ENCODE results near the gene PTEN.
A peak's percentile ranks its signal among the peaks of the same experiment; 100 is the strongest.
"Not testable (repeated sequence)": the region's sequence is repeated elsewhere in the genome, so short reads cannot be mapped to it uniquely, and the experiment has no call there.

PTEN gene

DNA sequence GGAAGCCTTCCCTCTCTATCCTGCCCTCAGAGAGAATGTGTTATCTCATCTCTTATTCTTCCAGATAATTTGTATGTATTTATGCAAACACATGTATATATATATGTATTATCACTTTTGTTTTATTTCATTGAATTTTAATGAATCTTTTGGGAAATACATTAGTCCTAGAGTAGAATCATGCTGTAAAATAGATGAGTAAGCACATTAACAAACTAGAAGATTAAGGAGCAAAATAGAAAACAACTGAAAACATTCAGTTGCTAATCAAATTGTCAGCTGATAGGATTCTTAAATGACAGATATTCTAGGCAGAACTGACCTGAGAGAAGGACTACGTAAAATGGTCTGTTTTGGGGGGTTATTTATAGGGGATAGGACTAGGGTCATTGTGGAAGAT lies 11.3 kb upstream of the PTEN start:
- CTCF ChIA-PET = interaction anchor here (0.6 to 4.5 kb wide), 8 partner anchors 11 to 537 kb away, joined by 3 to 26 read pairs (median 4); no protein-coding TSS in a partner anchor
- POLR2A ChIA-PET = interaction anchor here (1.4 to 2.3 kb wide), 2 partner anchors 10 kb away, joined by 4 to 7 read pairs; no protein-coding TSS in a partner anchor
- TF ChIP-seq ZNF311 (tag by site-specific recombination; IDR thresholded peaks at IDR 0.05; ENCODE audit: borderline replicate concordance) (no peak), ZFP41 (tag by site-specific recombination; IDR thresholded peaks at IDR 0.05; ENCODE audit: borderline replicate concordance) (no peak), ZNF132 (tag by site-specific recombination; IDR thresholded peaks at IDR 0.05; ENCODE audit: borderline replicate concordance) (no peak), ZBTB8A (tag by site-specific recombination; IDR thresholded peaks at IDR 0.05) (no peak), SETDB1 (IDR thresholded peaks at IDR 0.05; ENCODE audit: insufficient read length, low read length) (no peak), ZNF10 (tag by site-specific recombination; IDR thresholded peaks at IDR 0.05) (no peak)
- TF ChIP-seq, protein P1, sequence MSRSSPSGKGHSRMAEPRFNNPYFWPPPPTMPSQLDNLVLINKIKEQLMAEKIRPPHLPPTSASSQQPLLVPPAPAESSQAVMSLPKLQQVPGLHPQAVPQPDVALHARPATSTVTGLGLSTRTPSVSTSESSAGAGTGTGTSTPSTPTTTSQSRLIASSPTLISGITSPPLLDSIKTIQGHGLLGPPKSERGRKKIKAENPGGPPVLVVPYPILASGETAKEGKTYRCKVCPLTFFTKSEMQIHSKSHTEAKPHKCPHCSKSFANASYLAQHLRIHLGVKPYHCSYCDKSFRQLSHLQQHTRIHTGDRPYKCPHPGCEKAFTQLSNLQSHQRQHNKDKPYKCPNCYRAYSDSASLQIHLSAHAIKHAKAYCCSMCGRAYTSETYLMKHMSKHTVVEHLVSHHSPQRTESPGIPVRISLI (tag by site-specific recombination; IDR thresholded peaks at IDR 0.05) = no peak

DNA sequence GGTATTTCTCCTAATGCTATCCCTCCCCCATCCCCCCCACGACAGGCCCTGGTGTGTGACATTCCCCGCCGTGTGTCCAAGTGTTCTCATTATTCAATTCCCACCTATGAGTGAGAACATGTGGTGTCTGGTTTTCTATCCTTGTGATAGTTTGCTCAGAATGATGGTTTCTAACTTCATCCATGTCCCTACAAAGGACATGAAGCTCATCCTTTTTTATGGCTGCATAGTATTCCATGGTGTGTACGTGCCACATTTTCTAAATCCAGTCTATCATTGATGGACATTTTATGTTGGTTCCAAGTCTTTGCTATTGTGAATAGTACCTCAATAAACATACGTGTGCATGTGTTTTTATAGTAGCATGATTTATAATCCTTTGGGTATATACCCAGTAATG lies 8.2 kb upstream of the PTEN start:
- H3K4me1 ChIP-seq (ENCODE audit: control insufficient read depth, insufficient read depth, low read length); H3K9me3 ChIP-seq (ENCODE audit: control insufficient read depth, insufficient read depth, low read depth, low read length); CTCF ChIA-PET; H3K36me3 ChIP-seq (ENCODE audit: control insufficient read depth in 2 of 2, insufficient read depth in 1 of 2, low read length in 2 of 2); H3K27ac ChIP-seq (ENCODE audit: extremely low read depth, low read depth, low read length); H3K4me3 ChIP-seq (ENCODE audit: low read depth, low read length); POLR2A ChIA-PET: not testable (repeated sequence)
- TF ChIP-seq ZNF146 (tag by site-specific recombination; IDR thresholded peaks at IDR 0.05) = peak; percentile 92
- TF ChIP-seq, protein P2, sequence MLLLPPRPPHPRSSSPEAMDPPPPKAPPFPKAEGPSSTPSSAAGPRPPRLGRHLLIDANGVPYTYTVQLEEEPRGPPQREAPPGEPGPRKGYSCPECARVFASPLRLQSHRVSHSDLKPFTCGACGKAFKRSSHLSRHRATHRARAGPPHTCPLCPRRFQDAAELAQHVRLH (tag by site-specific recombination; IDR thresholded peaks at IDR 0.05) = peak; percentile 61; the same call in 1 of the 2 replicates

More for the DNA sequence above, 11.3 kb upstream of the PTEN start:
- Histone ChIP-seq H3K27ac (ENCODE audit: extremely low read depth, low read depth, low read length) (no peak overlapping the region), H3K4me1 (ENCODE audit: control insufficient read depth, insufficient read depth, low read length) (peaks cover 13% of the 10 kb centered on the region), H3K36me3 (ENCODE audit: control insufficient read depth in 2 of 2, insufficient read depth in 1 of 2, low read length in 2 of 2) (no peaks in the 10 kb centered on the region), H3K4me3 (ENCODE audit: low read depth, low read length) (no peak overlapping the region), H3K9me3 (ENCODE audit: control insufficient read depth, insufficient read depth, low read depth, low read length) (no peaks in the 10 kb centered on the region)

DNA sequence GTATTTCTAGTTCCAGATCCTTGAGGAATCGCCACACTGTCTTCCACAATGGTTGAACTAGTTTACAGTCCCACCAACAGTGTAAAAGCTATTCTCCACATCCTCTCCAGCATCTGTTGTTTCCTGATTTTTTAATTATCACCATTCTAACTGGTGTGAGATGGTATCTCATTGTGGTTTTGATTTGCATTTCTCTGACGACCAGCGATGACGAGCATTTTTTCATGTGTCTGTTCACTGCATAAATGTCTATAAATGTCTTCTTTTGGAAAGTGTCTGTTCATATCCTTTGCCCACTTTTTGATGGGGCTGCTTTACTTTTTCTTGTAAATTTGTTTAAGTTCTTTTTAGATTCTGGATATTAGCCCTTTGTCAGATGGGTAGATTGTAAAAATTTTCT lies 7.8 kb upstream of the PTEN start:
- POLR2A ChIA-PET; CTCF ChIA-PET; H3K27ac ChIP-seq (ENCODE audit: extremely low read depth, low read depth, low read length); H3K9me3 ChIP-seq (ENCODE audit: control insufficient read depth, insufficient read depth, low read depth, low read length); H3K4me1 ChIP-seq (ENCODE audit: control insufficient read depth, insufficient read depth, low read length); H3K36me3 ChIP-seq (ENCODE audit: control insufficient read depth in 2 of 2, insufficient read depth in 1 of 2, low read length in 2 of 2); H3K4me3 ChIP-seq (ENCODE audit: low read depth, low read length): not testable (repeated sequence)

DNA sequence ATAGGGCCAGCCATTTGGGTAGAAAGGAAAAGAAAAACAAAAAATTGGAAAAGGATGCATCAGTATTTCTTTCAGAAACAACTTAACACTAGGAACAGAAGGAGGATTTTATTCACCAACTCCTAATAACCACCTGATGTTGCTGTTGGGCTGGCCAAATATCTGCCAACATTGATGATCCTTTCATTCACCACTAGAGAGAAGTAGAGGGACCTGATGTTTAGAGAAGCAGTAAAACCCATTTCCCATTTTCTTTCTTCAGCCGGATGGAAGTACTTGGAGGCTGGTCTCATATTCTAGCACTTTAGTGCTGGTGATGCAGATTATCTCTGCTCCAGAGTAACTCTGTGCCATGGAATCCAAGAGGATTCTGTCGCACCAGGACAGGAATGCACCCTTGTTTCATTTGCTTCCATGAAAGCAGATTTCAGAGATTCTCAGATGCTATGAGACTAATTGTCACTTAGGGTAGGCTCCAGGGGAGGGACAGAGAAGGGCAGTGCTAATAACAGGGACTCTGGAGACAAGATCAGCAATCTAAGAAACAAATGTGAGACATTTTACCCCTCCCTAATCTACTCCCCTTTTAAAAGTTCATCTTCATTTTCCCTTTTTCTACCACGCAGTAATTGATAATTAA lies 3.1 kb upstream of the PTEN start:
- peaks cover 12% of the 10 kb centered on the region; the same call in 1 of the 2 replicates for H3K4me1 ChIP-seq (ENCODE audit: control insufficient read depth, insufficient read depth, low read length)
- no peaks in the 10 kb centered on the region for H3K9me3 ChIP-seq (ENCODE audit: control insufficient read depth, insufficient read depth, low read depth, low read length)
- no peaks in the 10 kb centered on the region for H3K36me3 ChIP-seq (ENCODE audit: control insufficient read depth in 2 of 2, insufficient read depth in 1 of 2, low read length in 2 of 2)
- H3K4me3 ChIP-seq (ENCODE audit: low read depth, low read length) = no peak overlapping the region
- peak overlapping the region; percentile 99; the same call in 1 of the 2 replicates for H3K27ac ChIP-seq (ENCODE audit: extremely low read depth, low read depth, low read length)
- ChIA-PET CTCF (interaction anchor here (0.6 to 1.6 kb wide), 4 partner anchors 10 to 515 kb away, joined by 3 to 11 read pairs (median 6); no protein-coding TSS in a partner anchor), POLR2A (no interaction called here)
- TF ChIP-seq ZFP37 (tag by site-specific recombination; IDR thresholded peaks at IDR 0.05) (no peak), ZNF335 (tag by site-specific recombination; conservative IDR thresholded peaks at IDR 0.05) (peak; percentile 63), KLF9 (tag by site-specific recombination; IDR thresholded peaks at IDR 0.05; ENCODE audit: low read depth) (no peak), ZNF184 (tag by site-specific recombination; IDR thresholded peaks at IDR 0.05) (no peak), ZNF138 (tag by site-specific recombination; IDR thresholded peaks at IDR 0.05; ENCODE audit: borderline replicate concordance) (no peak), ZNF555 (tag by site-specific recombination; conservative IDR thresholded peaks at IDR 0.05) (no peak), ZNF654 (tag by site-specific recombination; IDR thresholded peaks at IDR 0.05; ENCODE audit: low read depth) (peak; percentile 86), WT1 (tag by site-specific recombination; IDR thresholded peaks at IDR 0.05) (0 out of 2 replicates have a peak, but pooled peaks have one; percentile 25), IKZF3 (tag by site-specific recombination; IDR thresholded peaks at IDR 0.05) (0 out of 2 replicates have a peak, but pooled peaks have one; percentile 17)
- TF ChIP-seq, protein P3, sequence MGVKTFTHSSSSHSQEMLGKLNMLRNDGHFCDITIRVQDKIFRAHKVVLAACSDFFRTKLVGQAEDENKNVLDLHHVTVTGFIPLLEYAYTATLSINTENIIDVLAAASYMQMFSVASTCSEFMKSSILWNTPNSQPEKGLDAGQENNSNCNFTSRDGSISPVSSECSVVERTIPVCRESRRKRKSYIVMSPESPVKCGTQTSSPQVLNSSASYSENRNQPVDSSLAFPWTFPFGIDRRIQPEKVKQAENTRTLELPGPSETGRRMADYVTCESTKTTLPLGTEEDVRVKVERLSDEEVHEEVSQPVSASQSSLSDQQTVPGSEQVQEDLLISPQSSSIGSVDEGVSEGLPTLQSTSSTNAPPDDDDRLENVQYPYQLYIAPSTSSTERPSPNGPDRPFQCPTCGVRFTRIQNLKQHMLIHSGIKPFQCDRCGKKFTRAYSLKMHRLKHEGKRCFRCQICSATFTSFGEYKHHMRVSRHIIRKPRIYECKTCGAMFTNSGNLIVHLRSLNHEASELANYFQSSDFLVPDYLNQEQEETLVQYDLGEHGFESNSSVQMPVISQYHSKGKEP (tag by site-specific recombination; IDR thresholded peaks at IDR 0.05) = peak; percentile 28; the same call in 1 of the 2 replicates
- TF ChIP-seq, protein P4, sequence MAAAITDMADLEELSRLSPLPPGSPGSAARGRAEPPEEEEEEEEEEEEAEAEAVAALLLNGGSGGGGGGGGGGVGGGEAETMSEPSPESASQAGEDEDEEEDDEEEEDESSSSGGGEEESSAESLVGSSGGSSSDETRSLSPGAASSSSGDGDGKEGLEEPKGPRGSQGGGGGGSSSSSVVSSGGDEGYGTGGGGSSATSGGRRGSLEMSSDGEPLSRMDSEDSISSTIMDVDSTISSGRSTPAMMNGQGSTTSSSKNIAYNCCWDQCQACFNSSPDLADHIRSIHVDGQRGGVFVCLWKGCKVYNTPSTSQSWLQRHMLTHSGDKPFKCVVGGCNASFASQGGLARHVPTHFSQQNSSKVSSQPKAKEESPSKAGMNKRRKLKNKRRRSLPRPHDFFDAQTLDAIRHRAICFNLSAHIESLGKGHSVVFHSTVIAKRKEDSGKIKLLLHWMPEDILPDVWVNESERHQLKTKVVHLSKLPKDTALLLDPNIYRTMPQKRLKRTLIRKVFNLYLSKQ (tag by site-specific recombination; IDR thresholded peaks at IDR 0.05; ENCODE audit: borderline replicate concordance) = no peak

Measured in HEK293 (cell line).